ENCODE measurements around the gene RNF126. TPM values are rescaled to one million over a fixed set of nuclear protein-coding genes. Genes with fewer than 3 reads are reported as not detected.

The RNF126 gene
- total and polyA plus RNA-seq, 2 experiments from 2014 or later: 95.7 to 112 TPM

- Histone ChIP-seq H2AFZ (no peak overlapping the region), H3K79me2 (replicated peaks; ENCODE audit: insufficient read depth) (no peaks in the 10 kb centered on the region), H3K4me2 (no peak overlapping the region), H3K9me2 (ENCODE audit: insufficient read depth) (no peaks in the 10 kb centered on the region), H3K36me3 (ENCODE audit: insufficient read depth) (no peaks in the 10 kb centered on the region), H3F3A (replicated peaks; ENCODE audit: low read depth) (no peaks in the 10 kb centered on the region), H3K27ac (ENCODE audit: low read depth) (no peak overlapping the region), H3K4me1 (ENCODE audit: insufficient read depth) (no peaks in the 10 kb centered on the region), H3K27me3 (ENCODE audit: insufficient read depth) (no peaks in the 10 kb centered on the region), H3K4me3 (no peak overlapping the region), H4K20me1 (replicated peaks; ENCODE audit: insufficient read depth) (peaks cover 4% of the 10 kb centered on the region; the same call in 1 of the 2 replicates)
- TF ChIP-seq STAT1 (IDR thresholded peaks at IDR 0.05; ENCODE audit: unreplicated experiment) (no peak), ETS1 (IDR thresholded peaks at IDR 0.05) (no peak), ZNF114 (CRISPR knock-in tag; IDR thresholded peaks at IDR 0.05) (no peak), JUNB (IDR thresholded peaks at IDR 0.05; ENCODE audit: unreplicated experiment) (no peak), POLR2AphosphoS5 (IDR thresholded peaks at IDR 0.05; ENCODE audit: low read depth) (no peak), EZH2 (IDR thresholded peaks at IDR 0.05; ENCODE audit: low read depth, unreplicated experiment) (no peak), ZNF462 (CRISPR knock-in tag; IDR thresholded peaks at IDR 0.05) (no peak), ZNF331 (CRISPR knock-in tag; IDR thresholded peaks at IDR 0.05; ENCODE audit: low read depth) (no peak), CREB1 (CRISPR knock-in tag; IDR thresholded peaks at IDR 0.05; ENCODE audit: low read depth) (no peak)
- no peak for ATAC-seq
- Mint-ChIP-seq H3K27ac (no peak overlapping the region), H3K27me3 (ENCODE audit: insufficient read depth, low read depth, poor library complexity) (peaks cover 15% of the 10 kb centered on the region), H3K4me3 (no peak overlapping the region), H3K36me3 (ENCODE audit: low read depth) (peaks cover 36% of the 10 kb centered on the region), H3K4me1 (peaks cover 3% of the 10 kb centered on the region; the same call in 2 of the 3 replicates), H3K9me3 (no peaks in the 10 kb centered on the region)
- no peak for DNase-seq (ENCODE audit: low spot score)
Observed at GRCh38 chr19:618247-618619, 44.8 kb downstream of the RNF126 start.
